ENCODE results near the gene TRIM25.

TRIM25 gene

DNA sequence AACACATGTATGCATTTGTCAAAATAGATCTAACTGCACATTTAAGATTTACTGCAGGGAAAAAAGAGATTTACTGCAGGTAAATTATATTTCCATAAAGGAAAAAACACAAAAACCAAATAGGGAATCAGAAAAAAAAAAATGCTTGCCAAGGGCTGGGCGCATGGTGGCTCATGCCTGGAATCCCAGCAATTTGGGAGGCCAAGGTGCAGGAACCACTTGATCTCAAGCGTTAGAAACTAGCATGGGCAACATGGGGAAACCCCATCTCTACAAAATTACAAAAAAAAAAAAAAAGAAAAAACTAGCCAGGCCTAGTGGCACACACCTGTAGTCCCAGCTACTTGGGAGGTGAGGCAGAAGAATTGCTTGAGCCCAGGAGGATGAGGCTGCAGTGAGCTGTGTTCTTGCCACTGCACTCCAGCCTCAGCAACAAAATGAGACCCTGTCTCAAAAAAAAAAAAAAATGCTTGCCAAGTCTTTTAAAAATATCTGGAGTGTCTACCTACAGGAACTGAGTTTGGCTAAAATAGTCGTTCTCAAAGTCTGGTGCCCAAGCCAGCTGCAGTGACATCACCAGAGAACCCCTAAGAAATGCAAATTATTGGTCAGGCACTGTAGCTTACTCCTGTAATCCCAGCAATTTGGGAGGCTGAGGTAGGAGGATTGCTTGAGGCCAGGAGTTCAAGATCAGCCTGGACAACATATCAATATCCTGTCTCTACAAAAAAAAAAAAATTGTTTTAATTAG lies 17.5 kb downstream of the TRIM25 start:
- DNase-seq: no peak

DNA sequence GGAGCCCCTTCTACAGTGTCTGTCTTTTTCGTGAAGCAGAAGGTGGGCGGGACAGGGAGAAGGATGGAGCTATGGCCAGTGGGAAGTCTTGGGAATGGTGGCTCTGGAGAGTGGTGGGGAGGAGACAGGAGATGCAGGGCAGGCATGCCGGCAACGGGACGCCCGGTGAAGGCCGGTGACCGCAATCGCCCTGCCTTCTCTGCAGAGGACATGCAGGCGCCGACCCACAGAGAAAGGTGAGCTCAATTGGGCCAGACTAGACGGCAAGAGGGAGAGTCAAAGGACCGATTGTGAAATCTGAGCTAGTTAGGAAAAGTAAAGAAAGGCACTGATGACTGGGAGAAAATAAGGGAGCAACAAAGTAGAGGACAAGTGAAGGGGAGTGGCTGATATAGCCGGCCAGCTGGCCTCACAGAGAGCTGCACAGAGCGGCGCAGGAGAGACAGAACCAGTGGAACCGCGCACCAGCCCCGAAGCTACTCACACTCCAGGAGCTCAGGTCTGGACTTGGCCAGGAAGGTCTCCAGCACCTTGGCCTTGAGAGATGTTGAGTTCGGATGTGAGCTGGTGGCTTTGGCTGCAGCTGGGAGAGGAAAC lies 18.9 kb downstream of the TRIM25 start:
- DNase-seq: no peak

DNA sequence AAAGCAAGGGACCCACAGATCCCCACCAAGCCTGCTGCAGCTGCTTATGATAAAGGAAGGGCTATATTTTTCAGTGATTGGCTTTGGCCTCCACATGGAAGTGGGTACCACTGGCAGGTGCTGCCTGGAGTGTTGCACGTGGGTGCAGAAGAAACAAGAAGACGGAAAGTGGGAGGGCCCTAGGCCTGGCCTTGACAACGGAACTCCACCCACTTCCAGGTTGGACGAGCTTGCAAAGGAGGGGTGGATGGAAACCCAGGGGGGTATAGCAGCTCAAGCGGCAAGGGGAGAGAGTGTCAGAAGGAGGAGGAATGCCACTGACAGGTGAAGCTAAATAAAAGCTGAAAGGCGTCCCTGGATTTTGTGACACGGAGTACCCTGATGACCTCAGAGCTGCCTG lies 20.3 kb downstream of the TRIM25 start:
- no peak for DNase-seq

DNA sequence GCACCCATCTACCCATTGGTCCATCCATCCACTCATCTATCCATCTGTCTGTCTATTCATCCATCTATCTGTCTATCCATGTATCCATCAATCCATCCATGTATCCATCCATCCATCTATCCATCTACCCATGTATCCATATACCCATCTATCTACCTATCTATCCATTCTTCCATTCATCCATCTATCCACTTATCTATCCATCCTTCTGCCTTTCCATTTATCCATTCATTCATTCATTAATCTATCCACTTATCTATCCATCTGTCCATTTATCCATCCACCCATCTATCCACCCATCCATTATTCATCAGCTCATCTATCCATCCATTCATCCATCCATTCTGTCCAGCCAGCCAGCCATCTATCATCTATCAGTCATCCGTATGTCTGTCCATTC lies 21.5 kb downstream of the TRIM25 start:
- no peak for DNase-seq

DNA sequence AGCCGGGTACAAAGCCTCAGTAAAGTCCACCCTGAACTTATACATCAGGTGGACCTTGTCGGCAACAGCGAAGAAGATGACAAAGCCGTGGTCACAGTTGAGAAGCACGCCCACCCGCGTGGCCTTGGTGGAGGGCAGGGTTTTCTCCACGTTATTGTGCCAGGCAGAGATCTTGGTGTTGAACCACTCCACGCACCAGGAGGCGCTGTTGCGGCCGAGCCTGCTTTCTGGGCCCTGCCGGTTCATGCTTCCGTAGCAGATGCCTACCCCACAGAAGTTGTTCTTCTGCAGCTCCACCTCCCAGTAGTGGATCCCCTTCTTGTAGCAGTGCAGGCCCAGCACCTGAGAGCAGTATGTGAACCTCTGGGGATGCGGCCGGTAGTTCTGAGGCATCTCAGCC lies 22.1 kb downstream of the TRIM25 start:
- no peak for DNase-seq

DNA sequence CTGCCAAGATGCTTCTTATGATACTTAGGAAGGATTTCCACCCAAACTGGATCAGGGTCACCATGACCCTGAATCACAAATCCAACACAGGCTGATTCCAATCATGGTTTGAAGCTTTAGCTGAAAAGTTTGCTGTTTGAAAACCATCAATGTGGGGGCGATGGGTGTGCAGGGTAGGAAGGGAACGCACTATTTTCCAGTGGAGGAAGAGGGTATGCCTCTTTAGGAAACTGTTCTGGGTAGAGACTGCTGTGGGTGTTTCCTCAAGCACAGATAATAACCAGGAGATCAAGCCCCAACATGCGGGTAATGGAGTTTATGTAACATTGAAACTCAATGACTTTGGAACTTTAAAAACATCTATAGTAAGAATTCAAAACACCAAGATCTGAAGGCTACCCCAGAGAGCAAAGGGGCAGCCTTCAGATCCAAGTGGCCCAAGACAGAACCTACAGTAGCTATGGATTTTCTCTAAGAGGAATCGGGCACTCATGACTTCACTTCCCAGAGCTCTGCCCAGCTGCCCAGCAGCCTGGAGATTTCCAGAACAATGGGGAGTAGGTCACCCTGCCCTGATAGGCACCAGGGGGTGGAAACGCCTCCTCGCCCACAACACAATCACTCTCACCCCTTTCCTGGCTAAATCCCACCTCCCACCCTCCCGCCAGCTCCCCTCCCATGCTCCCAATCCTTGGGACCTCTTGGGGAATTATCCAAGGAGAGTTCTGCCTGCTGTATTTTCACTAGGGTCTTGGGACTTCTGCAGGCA lies 22.8 kb downstream of the TRIM25 start:
- peak in 3 of 56 donors; percentile 2 to 5 (median 4) for DNase-seq

DNA sequence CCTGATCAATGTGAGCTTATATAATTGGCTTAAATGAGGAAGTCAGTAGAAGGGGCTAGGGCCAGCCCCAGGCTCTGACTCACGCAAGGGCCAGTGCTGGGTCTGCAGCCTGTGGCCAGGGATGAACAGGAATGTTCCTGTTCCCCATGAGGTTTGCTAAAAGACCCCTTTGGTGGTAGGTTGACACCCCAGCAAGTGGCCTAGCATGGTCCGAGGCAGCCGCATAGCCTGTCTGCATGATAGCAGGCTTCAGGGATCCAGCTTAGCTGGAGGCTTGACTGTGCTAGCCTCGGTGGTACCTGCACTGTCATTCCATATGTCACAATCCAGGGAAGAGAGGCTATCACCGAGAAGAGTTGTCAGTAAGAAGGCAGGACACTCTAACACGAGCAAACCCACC lies 23.5 kb downstream of the TRIM25 start:
- no peak for DNase-seq

DNA sequence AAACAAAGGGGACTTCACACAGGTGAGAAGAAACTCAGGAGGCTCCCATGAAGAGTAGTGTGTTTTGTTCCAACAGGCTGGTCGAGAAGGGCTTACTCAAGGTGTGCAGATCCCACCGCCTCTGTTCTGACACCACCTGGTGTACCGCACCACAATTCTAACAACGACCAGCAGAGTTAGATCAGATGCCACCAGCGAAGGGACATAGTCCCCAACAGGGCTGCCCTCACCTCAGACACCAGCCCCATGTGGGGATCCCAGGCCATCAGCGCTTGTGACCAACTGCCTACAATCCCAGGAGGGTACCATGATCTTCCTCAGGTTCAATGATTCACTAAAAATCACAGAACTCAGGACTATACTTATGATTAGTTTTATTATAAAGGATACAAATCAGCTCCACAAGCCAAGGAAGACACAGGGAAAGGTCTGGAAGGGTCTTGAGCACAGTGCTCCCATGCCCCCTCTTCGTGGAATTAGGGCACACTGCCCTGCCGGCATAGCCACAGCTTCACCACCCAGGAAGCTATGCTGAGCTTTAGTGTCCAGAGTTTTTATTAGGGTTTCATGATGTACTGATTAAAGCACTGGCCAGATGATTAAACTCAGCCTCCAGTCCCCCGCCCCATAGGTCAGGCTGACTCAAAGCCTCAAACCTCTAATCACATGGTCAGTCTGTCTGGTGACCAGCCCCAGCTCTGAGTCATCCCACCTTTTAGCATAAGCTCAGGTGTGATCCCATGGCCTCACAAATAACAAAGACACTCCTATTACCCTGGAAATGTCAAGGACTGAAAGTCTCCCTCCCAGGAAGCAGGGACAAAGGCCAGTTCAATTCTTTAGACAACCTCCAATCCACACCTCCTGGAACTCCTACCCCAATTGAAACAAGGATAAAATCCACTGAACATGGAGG lies 26.0 kb downstream of the TRIM25 start:
- DNase-seq: no peak

DNA sequence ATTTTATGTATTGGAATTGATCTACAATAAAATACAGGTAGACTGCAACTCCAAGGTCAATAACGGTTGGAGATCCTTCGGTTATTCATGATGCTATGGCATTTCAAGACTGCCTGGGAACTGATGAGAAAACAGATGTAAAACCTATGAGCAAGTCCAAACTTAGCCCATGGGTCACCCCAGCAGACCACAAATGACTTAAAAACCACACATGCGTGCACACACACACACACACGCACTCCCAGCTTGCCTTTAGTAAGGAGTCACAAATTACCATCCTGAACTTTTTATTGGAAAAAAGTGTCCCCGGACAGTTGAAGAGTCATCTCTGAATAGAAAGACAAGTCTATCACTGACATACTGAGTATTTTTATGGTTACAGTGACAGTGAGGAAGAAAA lies 26.7 kb downstream of the TRIM25 start:
- no peak for DNase-seq

DNA sequence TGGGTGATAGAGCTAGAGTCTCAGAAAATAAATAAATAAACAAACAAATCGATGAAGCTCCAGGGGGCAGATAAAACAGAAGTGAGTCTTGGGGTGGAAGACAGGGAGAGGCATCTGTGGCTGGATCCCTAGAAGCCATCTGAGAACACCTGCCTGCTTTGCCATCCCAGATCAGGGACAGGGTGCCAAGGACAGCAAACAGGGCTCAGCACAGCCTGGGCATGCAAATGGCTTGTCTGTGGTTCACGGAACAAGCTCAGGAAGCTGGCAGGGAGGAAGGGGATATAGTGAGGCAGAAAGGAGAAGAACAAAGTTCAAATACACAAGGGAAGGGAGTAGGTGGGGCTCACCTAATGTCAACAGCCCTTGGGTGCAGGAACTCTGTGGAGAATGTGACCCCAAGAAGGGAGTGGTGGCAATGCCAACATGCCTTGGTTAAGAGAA lies 27.5 kb downstream of the TRIM25 start:
- DNase-seq: no peak

DNA sequence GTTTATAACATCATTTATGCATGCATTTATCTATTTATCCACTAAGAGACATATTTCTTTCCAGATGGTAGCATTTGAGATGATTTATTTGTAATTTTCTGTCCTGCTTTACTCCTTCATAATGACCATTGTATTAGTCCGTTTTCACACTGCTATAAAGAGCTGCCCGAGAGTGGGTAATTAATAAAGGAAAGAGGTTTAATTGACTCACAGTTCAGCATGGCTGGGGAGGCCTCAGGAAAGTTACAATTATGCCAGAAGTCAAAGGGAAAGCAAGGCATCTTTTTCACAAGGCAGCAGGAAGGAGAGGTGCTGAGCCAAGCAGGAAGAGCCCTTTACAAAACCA lies 28.6 kb downstream of the TRIM25 start:
- DNase-seq: no peak

DNA sequence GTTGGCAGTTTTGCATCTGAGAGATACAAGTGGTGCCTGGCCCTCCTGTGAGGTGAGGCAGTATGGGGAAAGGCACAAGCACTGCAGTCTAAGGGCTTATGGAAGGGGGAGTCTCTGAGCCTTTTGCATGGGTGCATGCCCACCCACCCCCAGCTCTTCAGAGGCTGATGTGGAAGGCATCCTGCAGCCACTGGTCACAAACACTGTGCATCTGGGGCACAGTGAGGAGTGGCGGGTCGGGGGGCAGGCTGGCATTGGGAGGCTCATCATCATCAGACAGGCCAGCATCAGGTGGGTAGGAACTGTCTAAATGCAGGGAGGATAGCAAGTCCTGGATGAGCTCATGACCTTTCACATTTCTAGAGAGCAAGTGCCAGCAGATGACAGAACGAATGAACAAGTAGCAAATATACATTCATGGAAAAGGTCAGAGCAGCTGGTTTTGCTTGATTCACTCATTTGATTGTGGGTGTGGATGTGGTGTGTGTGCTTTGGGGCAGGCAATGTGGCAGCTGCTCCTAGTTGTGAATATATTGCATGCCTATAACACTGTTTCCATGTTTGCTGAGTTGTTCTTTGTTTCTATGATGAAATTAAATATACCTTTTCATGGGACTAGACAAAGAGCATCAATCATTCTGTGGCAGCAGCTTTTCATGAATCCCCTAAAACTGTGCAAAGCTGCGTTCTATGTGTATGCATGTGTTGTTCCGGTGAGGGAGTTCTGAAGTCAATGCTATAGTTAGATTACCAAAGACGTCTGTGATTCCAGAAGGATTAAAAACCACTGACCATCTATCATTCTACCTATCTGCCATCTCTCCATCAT lies 29.2 kb downstream of the TRIM25 start:
- no peak for DNase-seq

DNA sequence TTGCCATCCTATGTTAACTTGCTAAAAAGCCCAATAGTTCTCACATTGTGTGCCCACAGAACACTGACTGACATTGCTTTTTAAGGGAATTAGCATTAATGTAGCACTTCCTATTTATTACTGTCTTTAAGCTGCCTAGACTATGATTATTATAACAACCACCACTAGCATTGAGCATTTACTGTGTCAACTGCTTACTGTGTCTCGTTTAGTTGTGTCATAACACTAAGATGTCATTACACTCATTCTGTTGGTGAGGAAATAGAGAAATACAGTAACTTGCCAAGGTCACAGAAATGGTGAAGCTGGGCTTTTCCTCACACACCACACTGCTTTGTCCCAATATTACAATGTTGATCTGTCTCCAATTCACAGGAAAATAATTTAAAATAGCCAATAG lies 30.2 kb downstream of the TRIM25 start:
- no peak for DNase-seq

DNA sequence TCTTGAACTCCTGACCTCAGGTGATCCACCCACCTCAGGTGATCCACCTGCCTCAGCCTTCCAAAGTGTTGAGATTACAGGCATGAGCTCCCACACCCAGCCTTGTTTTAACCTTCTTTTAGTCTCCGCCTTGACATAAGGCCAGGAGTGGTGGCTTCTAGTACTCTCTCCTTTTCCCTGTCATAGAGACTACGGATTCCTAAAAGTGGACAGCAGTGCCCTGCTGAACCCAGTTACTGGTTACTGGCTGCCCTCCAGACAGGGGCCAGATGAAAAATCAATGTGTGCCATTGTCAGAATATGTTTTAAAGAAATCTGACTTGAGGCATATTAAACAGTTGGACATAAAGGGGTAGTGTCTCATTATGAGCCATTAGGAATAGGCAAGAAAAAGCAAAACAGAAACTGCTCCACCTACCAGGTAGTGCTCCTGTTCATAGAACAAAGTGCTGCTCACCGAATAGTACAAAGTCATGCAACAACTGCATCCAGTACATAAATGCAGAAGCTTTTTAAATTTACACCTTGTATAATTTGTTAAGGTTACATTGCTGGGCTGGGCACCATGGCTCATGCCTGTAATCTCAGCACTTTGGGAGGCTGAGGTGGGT lies 32.1 kb downstream of the TRIM25 start:
- no peak for DNase-seq

DNA sequence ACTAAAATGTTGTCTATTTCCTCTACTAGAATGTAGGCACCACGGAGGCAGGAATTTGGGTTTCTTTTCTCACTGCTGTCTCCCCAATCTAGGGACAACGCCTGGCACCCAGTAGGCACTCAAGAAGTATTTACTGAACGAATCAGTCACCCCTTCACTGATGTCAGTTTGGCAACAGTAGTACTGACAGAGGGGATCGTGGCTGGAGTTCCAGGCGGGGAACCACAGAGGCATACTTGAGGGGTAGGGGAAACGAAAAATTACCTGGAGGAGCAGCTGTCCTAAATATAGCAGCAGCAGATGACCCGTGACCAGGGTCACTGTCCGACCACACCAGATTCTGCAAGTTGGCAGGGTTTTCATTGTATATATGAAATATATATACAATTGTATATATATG lies 33.3 kb downstream of the TRIM25 start:
- DNase-seq: no peak

DNA sequence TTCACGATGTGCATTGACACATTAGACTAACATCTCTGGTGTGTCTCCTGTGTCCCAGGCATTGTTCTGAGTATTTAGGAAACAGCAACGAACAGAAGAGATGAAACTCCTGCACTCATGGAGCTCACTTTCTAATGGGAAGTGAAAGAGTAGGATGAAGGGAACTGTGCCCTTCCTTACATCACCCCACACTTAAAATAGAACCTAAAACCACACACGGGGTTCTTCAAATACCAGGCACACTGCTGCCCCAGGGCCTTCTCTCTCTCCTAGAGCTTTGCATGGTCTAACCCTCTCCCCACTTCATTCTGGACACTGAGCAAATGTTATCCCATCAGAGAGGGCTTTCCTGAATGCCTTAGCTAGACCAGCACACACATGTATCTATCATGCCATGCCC lies 33.7 kb downstream of the TRIM25 start:
- no peak for DNase-seq

DNA sequence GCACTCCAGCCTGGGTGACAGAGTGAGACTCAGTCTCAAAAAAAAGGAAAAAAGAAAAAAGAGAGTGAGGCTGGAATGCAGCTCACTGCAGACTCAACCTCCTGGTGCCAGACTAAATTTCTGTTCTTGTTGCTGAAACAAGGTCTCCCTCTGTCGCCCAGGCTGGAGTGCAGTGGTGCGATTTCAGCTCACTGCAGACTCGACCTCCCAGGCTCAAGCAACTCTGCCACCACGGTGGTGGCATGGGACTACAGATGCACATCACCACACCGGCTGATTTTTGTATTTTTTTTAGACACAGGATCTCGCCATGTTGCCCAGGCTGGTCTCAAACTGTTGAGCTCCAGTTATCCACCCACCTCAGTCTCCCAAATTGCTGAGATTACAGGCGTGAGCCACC lies 34.6 kb downstream of the TRIM25 start:
- DNase-seq: no peak

DNA sequence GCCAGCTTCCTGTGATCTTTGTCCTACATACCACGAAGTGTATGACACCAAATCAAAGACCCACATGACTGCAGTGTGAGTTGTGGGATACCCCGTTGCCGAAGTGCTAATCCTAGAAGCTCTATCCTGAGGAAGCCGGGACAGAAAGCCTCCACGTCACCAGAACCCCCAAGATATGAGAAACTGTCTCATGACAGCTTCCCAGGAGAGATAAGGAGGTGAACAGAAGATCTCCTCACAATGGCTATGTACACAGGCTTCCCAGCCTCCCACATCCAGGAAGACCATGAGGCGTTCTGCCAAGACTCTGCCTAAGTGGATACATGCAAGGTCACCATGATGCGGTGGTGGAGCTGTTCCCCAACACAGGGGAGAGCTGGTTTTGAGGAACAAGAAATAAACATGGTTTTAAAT lies 37.1 kb downstream of the TRIM25 start:
- DNase-seq: no peak

DNA sequence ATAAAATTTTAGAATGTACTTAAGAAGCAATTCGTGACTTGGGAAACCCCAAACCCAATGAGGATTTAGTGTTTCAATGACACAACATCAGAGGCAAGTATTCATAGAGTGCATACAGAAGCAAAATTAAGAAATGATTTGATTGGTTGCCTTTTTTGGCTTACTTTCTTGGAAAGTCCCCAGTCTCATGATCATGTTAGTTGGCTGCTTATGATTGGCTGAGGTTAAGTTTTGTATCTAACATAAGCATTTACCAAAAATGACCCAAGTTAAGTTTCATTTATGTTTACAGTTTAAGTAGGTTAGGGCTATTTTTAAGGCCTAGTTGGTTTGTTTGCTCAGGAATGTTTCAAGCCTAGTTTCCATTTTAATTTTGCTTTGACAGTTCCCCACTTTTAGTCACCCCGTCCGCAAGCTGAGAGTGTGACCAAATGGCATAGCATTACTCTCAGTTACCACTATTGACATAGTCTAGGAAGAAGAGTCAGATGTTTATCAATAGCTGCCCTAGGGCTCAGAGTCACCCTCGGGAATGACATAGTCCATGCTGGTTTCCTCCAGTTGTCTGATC lies 43.7 kb downstream of the TRIM25 start:
- DNase-seq: no peak

DNA sequence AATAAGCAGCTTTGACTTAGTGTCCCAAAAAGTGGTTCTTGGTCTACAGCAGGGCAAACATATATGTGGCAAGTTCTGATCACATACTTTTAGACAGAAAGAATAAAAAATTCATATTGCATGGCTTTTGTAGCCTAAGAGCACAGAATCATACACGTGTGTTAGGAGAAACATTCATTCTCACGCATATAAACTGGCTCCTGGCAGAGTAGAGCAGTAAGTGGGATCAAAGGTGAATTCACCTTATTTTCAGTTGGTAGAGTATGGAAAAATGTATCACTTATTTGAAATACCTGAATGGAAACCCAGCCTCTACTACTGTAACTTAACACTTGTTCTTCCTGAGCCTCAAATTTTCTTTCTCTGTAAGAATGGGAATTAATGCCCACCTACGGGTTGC lies 45.1 kb downstream of the TRIM25 start:
- no peak for DNase-seq

Measured in nucleus accumbens (tissue), 56 donors.